Stimulated activated CD8-positive, alpha-beta memory T cell treated with anti-CD3 and anti-CD28 coated beads, Interleukin-12 subunit alpha, Interleukin-12 subunit beta, amount 100 ng/mL, for 24 hours (primary cell): ENCODE measurements around the gene NIN.
"Not testable (repeated sequence)": the region's sequence is repeated elsewhere in the genome, so short reads cannot be mapped to it uniquely, and the experiment has no call there.

Experiments
- DNase-seq: peaks from one replicate; pipeline ENCODE4 v3.0.0-alpha.2; 2020; ENCODE audit errors: extremely low read depth

NIN gene

GRCh38 chr14:50816395-50817047 is 14.4 kb downstream of the NIN start:
- DNase-seq = no peak

- not testable (repeated sequence) for DNase-seq
Measured at GRCh38 chr14:50815526-50815925, 15.4 kb downstream of the NIN start.

DNA sequence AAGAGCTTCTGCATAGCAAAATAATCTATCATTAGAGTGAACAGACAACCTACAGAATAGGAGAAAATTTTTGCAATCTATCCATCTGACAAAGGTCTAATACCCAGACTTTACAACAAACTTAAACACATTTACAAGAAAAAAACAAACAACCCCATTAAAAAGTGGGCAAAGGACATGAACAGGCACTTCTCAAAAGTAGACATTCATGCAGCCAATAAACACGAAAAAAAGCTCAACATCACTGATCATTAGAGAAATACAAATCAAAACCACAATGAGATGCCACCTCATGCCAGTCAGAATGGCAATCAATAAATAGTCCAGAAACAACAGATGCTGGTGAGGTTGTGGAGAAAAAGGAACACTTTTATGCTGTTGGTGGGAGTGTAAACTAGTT is 15.9 kb downstream of the NIN start:
- DNase-seq = not testable (repeated sequence)

DNA sequence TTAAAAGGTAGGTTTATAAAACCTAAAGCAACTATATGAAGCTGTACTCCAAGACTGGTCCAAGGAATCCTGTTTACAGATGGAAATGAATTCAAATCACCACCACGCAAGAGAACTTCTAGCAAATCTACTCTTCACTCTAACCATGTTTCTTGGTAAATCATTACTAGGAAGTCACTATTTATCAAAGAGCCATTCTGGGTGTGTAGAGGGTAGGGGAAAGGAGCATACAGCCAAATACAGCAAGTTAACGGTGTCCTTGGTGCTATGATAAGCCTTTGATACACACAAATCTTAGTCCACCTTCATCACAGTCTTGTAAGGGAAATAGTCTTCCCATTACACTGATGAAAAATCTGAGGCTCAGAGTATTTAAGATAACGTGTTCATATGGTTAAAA is 16.8 kb downstream of the NIN start:
- no peak for DNase-seq

DNA sequence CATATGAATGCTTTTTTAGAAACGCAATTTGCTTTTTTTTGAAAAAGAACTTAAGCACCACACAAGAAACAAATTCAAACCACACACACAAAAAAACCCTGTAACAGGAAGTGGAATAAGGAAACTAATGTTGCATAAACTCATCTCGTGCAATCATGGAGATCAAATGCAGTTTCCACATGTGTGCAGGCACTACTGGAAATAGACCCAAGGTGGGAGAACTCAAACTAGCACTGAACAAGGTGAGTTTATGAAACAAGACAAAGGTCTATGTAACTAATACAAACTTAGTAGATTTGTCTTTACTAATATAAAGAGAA is 17.5 kb downstream of the NIN start:
- no peak for DNase-seq

DNA sequence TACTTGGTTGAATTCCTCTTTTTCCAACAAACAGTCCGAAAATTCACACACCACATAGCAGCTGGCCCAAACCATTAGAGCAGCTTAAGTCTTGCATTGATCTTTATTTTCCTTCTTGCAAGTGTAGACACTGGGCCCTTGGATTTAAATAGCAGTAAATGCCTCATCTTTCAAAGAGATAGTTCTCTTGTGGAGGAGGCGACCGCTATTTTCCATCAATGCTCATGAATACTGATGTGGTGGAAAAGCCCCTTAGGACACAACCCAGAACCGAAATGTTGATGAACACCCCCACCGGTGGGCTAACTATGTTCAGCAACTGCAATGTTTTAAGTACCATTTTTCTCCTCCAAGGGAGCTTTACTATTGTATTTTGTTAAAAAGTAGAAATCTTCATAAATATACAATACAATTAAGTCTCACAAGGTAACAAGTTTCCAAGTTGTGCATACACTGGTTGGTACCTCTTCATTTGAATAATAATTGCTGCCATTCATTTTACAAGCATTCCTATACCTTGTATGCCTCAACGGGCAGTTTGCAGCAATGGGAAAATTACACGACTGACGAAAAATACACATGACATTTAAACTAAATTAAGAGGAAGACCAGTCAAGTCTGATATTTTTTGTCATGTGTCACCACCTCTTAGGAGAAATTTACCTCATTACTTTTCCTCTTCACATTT is 18.0 kb downstream of the NIN start:
- no peak for DNase-seq

DNA sequence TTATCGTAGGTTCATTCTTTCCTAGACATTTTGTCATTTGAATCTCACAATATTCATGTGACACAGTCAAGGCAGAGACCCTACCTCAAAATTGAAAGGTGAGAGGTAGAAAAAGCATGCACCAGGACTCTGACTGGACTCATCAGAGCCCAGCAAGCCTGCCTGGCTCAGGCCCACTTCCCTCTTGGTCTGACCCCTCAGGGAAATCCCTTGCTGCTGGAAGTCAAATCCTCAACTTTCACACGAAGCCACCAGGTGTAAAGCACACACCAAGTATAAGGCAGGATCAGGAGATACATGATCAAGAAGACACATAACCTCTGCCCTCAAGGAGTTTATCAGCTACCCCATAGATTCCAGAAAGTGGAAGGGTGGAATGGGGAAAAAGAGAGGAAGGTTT is 18.8 kb downstream of the NIN start:
- no peak for DNase-seq

- DNase-seq = no peak
Measured at GRCh38 chr14:50808053-50808452, 22.9 kb downstream of the NIN start.

DNA sequence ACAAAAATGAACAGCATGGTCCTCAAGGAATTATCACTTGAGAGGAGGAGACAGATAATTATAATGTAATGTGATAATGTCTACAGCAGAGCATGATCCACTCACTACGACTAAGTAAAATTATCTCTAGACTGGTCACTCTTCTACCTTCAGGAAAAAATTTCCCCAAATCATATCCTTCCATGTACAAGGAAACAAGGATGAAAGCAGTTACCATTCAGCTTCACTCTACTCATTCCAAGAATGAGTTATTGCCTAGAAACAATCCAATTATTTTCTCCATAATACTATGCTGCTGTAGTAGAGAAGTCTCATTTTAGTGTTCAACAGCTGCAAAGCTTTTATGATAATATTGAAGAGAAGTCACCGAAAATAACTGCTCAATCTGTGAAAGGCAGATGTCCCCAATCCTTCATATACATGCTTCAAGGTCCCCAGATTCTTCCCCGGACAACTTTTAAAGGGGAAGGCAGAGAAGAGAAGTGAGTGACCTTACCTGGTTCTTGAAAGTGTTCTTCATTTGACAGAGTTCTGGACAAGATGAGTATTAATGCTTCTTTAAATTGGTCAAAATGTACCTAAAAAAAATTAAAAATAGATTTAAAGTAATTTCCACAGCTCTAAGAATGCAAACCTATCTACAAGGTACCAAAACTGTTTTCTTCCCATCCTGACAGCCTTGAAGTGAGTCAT is 24.6 kb downstream of the NIN start:
- DNase-seq = no peak

DNA sequence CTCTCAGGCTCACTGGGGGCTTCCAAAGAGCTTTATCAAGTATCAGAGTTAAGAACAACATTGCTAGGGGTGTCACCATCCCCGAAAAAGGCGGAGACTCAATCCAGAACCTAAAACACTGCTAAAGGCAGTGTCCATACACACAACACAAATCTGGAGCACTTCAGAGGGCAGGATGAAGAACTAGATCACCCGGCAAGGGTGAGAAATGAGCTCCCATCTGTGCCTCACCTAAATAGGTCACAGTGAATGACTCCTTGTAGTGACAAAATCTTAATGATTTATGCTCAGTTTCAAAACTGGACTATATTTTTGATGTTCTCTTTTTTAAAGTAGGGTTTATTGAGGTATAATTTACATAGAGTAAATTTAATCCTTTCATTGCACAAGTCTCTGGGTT is 25.6 kb downstream of the NIN start:
- no peak for DNase-seq

DNA sequence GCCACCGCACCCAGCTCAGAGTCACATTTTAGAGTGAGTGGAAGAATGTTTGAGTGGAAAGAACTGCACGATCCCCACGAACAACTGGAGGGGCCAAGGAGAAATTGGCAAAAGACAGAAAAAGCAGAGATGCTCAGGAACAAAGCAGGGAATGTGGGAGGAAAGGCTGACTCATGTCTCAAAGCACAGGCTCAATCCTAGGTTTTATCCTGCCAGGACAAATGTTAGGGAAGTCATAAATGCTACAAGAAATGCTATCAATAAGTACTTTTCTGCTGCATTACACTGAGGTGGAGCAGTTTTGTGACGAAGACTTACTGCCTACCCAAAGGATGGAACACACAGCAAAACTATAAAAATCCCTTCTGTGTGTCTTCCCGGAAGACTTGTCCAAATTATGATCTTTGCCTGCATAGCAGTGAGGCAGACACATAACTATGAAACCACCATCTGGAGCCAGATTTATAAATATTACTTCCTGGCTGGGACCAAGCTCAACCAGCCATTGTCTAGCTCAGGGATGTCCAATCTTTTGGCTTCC is 26.7 kb downstream of the NIN start:
- DNase-seq = no peak

GRCh38 chr14:50801706-50802105 is 29.3 kb downstream of the NIN start:
- no peak for DNase-seq

GRCh38 chr14:50800032-50800431 is 30.9 kb downstream of the NIN start:
- DNase-seq = no peak

DNA sequence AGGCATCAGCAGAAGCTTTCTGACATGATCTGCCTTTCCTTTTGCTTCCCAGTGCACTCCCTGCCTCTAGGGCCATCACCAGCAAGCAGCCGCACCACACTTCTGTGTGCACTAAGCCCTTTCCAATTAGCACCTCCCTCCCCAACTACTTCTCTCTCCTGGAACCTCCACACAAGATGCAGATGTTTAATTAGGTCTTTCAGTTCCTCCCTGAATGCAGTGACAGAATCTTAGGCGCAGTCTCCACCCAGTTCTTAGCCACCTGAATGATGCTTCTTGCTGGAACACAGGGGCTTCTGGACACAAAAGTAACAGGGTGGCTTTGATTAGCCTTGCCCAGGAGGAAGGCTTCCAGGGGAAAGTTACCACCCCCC is 32.9 kb downstream of the NIN start:
- no peak for DNase-seq

DNA sequence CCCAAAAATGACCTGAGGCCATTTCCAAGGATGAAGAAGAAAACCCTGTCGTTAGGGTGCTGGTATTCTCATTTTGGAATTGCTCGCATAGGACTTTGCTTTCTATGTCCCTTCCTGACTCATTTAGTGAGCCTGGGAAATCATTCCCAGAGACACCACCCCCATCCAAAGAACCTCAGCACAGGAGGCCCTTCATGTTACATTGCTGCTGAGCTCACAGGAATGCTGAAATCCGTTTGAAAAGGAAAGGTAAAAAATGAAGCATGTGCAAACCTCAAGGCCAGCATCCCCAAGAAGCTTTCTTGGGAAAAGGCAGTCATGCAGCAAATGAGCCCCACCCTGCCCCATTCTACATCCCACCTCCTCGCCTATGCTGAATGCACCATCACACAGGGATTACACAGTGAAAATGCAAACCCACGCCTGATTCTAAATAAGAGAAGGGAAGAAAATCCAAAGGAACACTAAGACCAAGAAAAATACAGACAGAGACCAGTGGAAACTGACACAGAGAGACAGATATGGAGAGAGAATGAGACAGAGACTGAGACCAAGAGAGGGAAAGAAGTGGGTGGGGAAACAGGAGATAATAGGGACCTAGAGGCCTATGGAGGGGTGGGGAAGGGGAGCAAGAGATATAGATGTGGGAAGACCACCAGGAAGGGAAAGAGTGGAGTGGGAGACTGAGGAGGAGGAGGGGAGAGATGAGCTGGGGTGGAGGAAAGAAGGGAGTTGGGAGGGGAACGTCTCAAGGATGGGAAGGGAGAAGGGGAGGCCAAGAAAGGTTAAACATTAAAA is 33.5 kb downstream of the NIN start:
- DNase-seq = no peak

DNA sequence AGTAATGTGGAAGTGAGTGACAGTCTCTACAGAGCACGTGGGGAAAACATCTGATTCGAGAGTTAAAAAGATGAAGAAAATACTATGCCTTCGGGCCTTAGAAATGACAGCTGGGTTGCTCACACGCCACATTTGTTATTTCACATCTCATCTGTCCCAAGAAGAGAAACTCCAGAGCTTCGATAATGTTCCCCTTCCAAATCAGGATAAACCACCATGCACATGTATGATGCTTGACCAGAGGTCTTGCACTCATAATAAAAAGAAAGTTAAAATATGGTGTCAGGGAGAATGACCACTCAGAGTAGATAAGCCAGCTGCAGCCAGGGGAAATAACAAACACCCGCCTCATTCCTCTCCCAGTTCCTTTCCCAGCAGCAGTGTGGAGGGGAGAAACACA is 34.6 kb downstream of the NIN start:
- DNase-seq = no peak

- DNase-seq = no peak
Measured at GRCh38 chr14:50795909-50796308, 35.1 kb downstream of the NIN start.

- DNase-seq = no peak
Measured at GRCh38 chr14:50795142-50795541, 35.8 kb downstream of the NIN start.

DNA sequence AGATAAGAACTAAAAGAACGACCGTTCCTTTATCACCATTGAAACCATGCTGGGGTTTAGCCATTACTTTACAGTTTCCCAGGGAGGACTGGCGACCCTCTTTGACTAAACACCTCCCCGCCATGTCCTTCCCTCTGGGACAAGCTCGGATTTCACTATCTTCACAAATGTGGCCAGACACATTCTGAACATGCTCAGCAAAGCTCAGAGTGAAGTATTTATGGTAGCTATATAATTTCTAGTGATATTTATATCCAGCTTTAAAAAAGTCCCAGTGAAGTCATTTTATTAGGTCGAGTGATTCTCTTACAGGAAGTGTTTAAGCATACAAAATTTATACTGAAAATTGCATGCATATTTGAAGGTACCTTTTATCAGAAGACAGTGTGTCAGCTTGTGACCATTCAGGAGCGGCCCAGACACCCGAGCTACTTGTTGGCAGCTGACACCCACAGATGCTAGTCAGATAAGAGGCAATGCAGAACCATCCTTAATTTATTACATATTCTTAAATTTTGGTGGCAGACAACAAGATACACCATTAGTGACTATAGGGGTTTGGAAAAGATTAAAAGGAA is 36.8 kb downstream of the NIN start:
- no peak for DNase-seq

DNA sequence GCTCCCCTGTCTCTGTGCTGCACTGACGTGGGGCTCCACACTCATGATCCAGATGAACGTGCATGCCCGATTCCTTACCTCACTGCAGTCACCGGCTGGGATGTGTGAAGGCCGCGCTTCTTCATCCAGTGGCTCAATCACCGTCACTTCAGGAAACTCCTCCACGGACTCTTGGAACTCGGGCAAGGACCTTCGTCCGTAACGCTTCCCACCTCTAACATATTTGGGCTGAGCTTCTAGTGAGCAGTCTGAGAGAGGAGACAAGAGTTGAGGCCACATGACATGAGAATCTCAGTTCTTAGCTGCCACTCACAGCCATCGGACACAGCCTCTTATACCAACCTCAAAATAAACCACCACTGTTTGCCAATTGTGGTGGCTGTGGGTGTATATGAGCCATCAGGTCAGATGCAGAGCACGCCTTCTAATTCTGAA is 38.3 kb downstream of the NIN start:
- no peak for DNase-seq

DNA sequence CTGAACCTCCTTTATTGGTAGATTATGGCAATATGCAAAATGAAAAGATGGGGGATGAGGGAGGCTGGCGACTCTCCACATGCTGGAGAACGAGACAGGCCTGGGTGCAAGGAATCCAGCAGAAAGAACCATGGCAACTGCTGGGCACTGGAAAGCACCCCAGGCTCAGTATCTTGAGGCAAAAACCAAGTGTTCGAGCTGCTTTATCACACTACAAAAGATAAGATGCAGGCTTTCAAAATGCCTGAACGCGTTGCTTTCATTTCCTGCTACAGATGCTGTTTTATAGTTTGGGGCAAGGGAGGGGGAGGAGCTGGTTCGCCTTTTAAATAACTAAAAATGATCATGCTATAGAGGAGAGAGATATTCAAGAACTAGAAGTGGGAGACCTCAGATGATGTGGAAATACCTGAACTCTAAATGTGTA is 38.9 kb downstream of the NIN start:
- no peak for DNase-seq

DNA sequence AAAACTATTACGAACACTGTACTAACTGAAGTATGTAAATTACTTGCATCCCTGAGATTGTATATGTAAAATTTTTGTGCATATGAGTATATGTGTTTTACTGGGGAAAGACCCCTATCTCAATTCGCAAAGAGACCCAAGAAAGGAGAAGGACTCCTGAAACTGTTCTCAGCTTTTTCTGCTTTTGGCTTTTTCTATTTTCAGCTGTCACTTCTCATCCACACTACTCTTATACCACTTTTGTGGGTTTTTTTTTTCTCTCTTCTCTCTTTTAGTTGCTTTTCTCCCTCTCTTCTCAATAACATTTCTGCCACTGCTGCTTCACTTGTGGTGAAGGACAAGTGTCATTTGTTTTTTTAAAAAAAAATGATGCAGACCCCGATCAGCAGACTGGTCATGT is 39.8 kb downstream of the NIN start:
- no peak for DNase-seq
